Stimulated activated CD8-positive, alpha-beta memory T cell treated with anti-CD3 and anti-CD28 coated beads, Interleukin-2, amount 100 ng/mL, for 1 hour (primary cell): ENCODE measurements around the gene CCDC8.
A peak's percentile ranks its signal among the peaks of the same experiment; 100 is the strongest.
"Not testable (repeated sequence)": the region's sequence is repeated elsewhere in the genome, so short reads cannot be mapped to it uniquely, and the experiment has no call there.

ENCODE experiments used
- DNase-seq, 2 donors: peaks; one replicate each; pipeline ENCODE4 v3.0.0-alpha.2; 2020; ENCODE audit warnings: low read depth in 2 of 2

CCDC8 gene

GRCh38 chr19:46428239-46429135, 15.1 kb upstream of the CCDC8 start, which contains the start of gene PNMA8C:
Gene PNMA8C, minus strand, starts transcription at chr19:46428936. Its CDS starts 577 bp downstream, at chr19:46428359.
- DNase-seq: peak; percentile 26 to 27

DNA sequence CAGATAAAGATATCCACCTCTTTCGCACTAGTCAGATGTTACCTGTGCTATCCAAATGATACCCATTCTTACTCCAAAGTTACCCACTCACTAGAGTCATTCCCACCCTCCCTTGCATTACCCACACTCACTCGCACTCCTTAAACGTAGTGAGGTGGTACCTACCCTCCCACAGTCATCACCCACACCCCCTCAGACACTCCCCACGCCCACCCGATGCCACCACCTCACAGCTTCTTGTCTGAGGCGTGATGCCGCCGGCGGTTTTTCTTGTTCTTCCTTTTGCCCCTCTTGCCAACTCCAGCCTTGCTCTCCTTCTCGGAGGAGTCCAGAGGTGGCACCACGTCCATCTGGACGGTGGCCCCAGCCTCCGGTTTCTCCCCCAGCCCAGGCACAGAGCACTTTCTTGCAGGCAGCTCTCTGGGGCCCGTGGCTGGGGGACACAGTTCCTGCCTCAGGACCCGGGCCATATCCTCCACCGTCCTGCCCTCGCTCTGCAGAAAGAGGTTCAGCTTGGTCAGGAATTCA, 14.2 kb upstream of the CCDC8 start:
- no peak for DNase-seq

GRCh38 chr19:46426506-46427162, 13.3 kb upstream of the CCDC8 start:
- no peak for DNase-seq

- DNase-seq: no peak
Measured at GRCh38 chr19:46426035-46426505, 12.7 kb upstream of the CCDC8 start.

DNA sequence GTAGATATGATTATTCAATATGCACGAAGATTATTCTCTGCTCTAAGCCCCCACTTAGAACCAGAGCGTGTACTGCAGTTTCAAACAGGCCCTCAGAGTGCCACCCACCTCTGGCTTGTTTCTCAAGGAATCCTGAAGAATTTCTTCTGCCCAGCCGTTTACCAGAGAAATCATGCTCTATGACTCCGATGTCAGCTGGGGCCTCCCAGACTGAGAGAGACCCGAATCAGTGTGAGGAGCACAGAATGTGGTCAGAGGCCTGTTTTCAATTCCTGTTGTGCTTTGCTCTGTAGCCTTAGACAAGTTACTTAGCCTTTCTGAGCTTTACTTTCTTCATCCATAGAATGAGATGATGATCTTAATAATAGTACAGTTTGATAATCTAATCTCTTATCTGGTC, 9.8 kb upstream of the CCDC8 start:
- no peak for DNase-seq

DNA sequence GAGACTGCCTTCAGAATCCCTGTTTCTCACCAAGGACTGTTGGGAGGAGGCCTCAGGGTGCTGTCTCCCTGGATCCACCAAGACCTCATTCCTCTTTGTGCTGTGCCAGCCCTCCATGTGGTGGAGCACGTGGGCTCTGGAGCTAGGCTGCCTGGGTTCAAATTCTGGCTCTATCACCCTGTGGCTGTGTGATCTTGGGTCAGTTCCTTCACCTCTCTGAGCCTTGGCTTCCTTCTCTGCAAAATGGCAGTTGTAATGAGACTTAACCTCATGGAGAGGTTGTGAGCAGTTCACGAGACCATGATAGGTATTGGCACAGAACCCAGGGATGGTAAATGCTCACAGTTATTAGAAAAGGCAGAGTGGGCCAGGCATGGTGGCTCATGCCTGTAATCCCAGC, 9.0 kb upstream of the CCDC8 start:
- no peak for DNase-seq

- DNase-seq: no peak
Measured at GRCh38 chr19:46420056-46420455, 6.7 kb upstream of the CCDC8 start.

- not testable (repeated sequence) for DNase-seq
Measured at GRCh38 chr19:46415804-46416709, 2.7 kb upstream of the CCDC8 start.

DNA sequence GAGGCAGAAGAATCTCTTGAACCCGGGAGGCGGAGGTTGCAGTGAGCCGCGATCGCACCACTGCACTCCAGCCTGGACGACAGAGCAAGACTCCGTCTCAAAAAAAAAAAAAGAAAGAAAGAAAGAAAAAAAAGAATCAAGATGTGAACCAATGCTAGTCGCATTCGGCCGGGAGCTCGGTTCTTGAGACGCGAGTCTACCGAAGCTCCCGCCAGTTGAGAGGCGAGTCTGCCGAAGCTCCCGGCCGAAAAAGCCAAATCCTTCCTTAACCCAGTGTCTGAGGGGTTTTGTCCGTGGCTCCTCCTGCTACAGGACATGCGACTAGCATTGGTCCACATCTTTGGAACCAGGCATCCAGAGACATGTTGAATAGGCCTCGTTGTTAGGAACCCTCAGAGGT, 1.5 kb upstream of the CCDC8 start:
- not testable (repeated sequence) for DNase-seq

- no peak for DNase-seq
Measured at GRCh38 chr19:46412650-46413261, 608 bp downstream of the CCDC8 start.

DNA sequence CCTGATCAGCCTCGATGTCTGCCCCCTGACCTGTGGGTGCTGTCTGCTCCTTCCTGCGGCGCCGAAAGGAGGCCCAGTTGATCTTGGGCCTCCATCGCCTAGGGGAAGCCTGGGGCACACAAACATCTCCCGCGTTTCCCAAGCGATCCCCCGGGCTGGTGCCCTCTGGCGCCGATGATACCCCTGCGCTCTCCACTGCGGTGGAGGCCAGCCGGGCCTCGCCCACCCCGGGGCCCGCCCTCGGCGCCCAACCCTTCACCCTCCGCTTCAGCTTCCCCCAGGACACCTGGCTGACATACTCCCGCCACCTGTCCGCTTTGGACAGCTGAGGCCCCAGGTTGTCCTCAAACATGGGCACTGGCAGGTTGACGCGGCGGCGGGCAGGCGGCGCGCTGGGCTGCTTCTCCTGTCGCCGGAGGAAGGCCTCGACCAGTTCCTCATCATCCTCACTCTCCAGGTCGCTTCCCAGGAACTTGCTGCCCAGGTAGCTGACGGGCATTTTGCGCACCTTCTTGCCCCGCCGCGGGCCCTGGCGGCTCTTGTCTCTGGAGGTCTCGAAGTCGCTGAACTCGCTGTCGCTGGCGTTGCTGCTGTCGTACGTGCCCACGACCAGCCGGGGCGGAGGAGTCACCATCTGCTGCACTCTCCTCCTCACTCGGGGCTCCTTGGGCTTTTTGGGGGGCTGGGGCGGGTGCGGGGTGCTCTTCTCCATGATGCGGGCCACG, 1.3 kb downstream of the CCDC8 start:
- no peak for DNase-seq

DNA sequence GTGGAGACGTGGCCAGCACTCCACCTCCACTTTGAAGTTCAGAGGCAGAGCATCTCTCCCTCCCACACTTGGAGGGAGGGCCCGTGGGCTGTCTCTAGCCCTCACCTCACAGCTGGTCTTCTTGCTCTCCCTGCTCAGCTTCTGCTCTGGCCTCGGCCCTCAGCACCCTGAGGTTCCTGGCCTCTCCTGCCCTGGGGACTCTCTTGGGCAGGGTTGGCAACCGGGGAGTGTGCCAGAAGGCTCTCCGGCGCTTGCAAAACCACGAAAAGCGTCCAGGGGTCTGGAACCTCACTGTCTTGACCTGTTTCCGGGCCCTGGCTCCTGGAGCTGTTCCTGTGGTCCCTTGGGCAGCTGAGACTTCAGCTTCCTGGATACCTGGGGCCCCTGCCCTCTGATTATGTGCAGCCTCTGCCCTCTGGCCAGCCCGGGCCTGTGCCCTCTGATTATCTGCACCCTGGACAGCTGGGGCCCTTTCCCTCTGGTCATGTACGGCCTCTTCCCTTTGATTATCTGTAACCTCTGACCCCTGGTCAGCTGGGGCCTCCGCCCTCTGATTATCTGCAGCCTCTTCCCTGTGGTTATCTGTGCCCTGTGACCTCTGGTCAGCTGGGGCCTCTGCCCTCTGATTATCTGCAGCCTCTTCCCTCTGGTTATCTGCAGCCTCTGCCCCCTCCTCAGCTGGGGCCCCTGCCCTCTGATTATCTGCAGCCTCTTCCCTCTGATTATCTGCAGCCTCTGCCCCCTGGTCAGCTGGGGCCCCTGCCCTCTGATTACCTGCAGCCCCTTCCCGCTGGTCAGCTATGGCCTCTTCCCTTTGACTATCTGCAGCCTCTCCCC, 2.1 kb downstream of the CCDC8 start:
- no peak for DNase-seq

GRCh38 chr19:46410205-46411087, 2.9 kb downstream of the CCDC8 start:
- DNase-seq: no peak

DNA sequence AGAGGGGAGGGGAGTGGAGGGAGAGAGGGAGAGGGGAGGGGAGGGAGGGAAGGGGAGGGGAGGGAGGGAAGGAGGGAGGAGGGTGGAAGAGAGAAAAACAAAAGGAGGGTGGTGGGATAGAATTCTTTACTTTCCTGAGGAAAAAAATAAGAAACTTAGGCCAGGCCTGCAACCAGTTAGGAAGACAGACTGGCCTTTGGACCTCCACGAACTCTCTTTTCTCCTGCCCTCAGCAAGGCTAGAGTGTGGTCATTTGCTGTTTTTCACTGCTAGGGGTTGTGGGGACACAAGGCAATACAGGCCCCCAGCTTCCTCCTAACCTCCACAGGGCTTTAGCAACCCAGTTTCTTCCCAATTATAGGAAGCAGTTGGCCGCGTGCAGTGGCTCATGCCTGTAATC, 4.2 kb downstream of the CCDC8 start:
- DNase-seq: no peak

GRCh38 chr19:46408664-46409039, 4.7 kb downstream of the CCDC8 start:
- DNase-seq: no peak

- no peak for DNase-seq
Measured at GRCh38 chr19:46407856-46408663, 5.3 kb downstream of the CCDC8 start.

GRCh38 chr19:46406976-46407375, 6.4 kb downstream of the CCDC8 start:
- DNase-seq: no peak
